ENCODE measurements around the gene C1QTNF2.

The C1QTNF2 gene, protein sequence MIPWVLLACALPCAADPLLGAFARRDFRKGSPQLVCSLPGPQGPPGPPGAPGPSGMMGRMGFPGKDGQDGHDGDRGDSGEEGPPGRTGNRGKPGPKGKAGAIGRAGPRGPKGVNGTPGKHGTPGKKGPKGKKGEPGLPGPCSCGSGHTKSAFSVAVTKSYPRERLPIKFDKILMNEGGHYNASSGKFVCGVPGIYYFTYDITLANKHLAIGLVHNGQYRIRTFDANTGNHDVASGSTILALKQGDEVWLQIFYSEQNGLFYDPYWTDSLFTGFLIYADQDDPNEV

DNA sequence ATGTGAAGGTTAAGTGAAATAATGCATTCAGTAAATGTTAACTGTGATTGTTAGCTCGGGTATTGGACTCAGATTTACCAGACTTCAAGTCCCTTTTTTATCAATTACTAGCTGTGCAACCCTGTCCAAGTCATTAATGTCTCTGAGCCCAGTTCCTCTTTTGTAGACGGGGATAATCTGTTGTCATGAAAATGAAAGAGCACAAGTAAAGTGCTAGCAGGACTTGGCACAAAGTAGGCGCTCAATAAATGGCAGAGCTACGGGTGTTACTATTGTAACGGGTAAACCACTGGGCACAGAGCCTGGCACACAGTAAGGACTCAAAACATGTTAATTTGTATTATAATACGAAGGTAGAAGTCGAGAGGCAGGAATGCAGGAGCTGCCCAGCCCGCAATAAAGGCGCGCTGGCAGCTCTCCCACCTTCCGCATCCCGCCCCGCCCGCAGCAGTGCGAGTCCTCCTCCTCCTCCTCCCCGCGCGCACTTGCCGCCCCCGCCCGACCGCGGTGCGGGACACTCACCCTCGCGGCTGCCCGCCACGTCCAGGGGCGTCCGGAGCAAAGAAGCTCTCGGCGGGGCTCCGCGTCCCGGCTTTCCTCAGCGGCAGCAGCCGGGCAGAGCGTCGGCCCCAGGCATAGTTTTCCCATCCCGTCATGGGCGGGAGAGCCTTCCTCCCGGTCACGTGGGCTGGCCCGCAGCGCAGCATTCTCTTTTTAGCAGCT lies at the start of gene C1QTNF2:
Gene C1QTNF2 (minus strand): TSS at position 637 of the 723 bp plus-strand sequence. CDS start 15,615 bp downstream, outside the sequence.
- peak within 1 kb of the TSS; percentile 42 for H3K4me3 ChIP-seq (ENCODE audit: low read length)

DNA sequence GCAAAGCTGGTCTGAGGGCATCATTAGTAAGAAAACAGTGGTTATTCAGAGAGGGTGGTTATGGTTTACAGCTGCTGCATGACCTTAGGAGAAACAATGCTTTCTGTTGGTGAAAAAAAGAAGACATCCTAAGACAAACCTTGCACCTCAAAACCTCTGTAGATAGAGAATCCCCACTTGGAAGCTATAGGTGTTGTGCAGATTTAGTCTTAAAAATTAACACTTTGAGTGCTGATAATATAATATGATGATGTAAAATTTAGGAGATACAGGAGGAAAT lies 49.8 kb upstream of the C1QTNF2 start:
- TF ChIP-seq, protein P1, sequence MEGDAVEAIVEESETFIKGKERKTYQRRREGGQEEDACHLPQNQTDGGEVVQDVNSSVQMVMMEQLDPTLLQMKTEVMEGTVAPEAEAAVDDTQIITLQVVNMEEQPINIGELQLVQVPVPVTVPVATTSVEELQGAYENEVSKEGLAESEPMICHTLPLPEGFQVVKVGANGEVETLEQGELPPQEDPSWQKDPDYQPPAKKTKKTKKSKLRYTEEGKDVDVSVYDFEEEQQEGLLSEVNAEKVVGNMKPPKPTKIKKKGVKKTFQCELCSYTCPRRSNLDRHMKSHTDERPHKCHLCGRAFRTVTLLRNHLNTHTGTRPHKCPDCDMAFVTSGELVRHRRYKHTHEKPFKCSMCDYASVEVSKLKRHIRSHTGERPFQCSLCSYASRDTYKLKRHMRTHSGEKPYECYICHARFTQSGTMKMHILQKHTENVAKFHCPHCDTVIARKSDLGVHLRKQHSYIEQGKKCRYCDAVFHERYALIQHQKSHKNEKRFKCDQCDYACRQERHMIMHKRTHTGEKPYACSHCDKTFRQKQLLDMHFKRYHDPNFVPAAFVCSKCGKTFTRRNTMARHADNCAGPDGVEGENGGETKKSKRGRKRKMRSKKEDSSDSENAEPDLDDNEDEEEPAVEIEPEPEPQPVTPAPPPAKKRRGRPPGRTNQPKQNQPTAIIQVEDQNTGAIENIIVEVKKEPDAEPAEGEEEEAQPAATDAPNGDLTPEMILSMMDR (conservative IDR thresholded peaks at IDR 0.05; ENCODE audit: low read depth, low read length), result no peak
- H3K4me3 ChIP-seq (ENCODE audit: low read length), result no peak overlapping the region
- no peak for DNase-seq (ENCODE audit: low read depth)

More for the DNA sequence above, at the start of gene C1QTNF2:
- DNase-seq (ENCODE audit: low read depth), result no peak
- TF ChIP-seq, protein P1 (conservative IDR thresholded peaks at IDR 0.05; ENCODE audit: low read depth, low read length), result no peak

DNA sequence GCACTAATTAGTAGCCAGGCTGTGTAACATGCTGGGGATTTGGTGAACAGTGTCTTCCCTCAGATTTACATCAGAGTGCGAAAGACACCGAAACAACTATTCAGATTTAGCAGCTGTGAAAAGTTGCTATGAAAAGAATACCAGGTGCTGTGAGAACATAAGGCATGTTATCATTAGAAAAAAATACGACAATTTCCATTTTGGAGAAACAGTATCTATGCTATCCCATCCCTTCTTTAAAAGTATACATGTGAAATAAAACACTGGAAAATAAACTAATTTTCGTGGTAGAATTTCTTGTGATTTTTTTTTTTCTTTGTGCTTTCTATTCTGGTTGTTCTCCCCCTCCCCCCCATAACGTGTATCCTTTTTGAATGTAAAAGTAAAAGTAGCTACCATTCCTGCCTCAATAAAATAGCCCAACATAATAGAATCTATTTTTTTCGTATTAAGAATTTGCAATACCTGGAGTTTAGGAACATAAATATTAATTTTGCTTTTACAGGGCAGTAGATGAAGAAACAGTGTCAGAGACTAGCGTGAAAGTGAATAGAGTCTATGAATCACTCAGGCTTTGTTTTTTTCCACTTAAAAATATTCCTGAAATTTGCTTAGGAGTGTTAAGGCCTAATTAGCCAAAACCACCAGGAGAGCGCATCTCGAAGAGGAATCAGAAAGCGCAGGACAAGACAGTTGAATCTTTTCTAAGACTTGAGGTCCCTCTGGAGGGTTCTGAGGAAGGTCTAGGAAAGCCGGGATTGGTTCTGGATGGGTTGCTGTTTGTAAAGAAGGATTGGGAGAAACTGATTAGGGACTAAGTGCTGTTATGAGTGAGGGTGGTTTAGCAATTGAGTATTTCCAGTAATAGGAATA lies 49.3 kb upstream of the C1QTNF2 start:
- peak overlapping the region; percentile 83 for H3K4me3 ChIP-seq (ENCODE audit: low read length)
- TF ChIP-seq, protein P1 (conservative IDR thresholded peaks at IDR 0.05; ENCODE audit: low read depth, low read length), result no peak
- DNase-seq (ENCODE audit: low read depth), result no peak

DNA sequence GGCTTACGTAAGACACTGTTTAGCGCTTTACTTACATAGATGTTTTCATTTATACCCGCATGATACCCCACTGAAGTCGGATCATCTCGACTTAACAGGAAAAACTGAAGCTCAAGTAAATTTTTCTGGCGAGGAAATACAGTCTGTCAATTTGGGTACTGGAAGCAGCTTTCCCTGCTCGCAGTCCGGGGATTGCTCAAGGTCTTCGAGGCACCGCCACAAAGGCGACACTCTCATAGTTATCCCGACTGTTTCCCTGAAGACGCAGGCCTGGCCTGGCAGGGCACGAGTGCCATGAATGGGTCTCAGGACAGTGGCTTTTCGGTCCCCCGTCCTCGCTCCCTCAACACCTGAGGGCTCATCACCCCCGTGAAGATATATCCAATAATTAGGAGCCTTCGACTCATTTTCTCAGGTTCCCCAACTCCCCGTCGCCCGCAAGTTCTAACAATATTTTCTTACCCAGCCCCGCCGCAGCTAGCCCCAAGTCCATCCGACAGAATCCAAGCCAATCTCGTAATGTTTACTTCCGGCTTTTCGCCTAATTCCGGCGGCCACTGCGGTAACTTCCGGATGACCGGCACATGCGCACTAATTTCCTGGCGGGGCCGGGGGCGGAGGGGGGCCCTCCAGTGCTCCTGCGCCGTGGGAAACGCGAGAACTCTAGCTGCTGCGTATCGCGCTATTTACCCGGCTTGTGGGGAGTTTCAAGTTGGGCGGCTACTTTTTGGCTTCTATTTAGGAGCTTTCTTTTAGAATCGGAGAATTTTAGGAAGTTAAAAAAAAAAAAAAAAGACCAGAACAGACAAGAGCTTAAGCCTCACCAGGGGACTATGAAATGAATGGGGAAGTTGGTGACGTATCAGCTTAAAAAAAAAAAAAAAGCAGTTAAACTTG lies 48.4 kb upstream of the C1QTNF2 start, which contains the start of gene SLU7:
Gene SLU7 (minus strand): TSS at position 521 of the 897 bp plus-strand sequence. CDS start 3,787 bp downstream, outside the sequence.
- TF ChIP-seq, protein P1 (conservative IDR thresholded peaks at IDR 0.05; ENCODE audit: low read depth, low read length), result no peak
- peak; percentile 83 for DNase-seq (ENCODE audit: low read depth)
- peak within 1 kb of the TSS; percentile 83 for H3K4me3 ChIP-seq (ENCODE audit: low read length)

DNA sequence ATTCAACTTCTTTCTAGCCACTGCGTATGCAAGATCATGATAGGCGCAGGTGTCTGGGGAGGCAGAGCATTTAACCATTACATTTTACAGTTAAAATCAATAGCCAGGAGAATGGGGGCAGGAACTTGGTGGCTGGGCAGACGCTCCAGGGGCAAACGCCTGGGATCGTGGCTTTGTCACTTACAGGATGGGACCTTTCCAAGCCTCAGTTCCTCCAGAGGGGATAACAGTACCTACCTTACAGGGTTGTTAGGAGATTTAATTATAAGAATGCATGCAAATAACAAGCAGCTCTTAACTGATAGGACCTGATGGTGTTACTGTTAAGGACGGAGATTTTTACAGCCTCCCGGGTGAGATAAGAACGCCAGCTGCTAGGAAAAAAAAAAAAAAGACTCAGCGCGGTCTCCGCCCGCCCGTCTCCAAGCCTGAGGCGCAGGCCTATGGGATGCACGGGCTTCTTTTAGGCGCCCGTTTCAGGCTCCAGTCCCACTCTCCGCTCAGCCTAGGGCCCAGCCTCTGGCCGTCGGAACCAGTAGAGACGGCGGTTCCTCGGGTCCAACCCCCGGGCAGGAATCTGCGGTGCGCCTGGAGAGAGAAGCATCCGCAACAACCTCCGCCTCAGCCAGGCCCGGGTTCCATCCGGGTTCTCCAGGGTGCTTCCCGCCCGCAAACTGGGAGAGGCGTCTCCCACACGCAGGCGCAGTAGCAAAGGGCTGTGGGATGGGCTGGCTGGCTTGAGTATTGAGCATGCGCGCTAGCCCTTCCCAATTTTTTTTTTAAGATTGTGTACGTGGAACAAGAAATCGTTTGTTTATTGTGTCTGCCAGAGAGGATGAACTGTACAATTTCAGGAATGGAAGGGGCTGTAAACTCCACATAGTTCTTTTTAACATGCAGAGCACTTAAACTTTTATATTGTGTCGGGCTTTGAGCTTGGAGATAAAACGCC lies 29.3 kb upstream of the C1QTNF2 start, which contains the start of gene FAM200C:
Gene FAM200C (minus strand): TSS at position 653 of the 952 bp plus-strand sequence. CDS start 4,564 bp downstream, outside the sequence.
- peak; percentile 63 for DNase-seq (ENCODE audit: low read depth)
- TF ChIP-seq, protein P1 (conservative IDR thresholded peaks at IDR 0.05; ENCODE audit: low read depth, low read length), result no peak
- peak within 1 kb of the TSS; percentile 82 for H3K4me3 ChIP-seq (ENCODE audit: low read length)

All from retinal pigment epithelial cell (primary cell).